ENCODE measurements around the gene TFDP2. TPM values are rescaled to one million over a fixed set of nuclear protein-coding genes. Genes with fewer than 3 reads are reported as not detected.
"Not testable (repeated sequence)": the region's sequence is repeated elsewhere in the genome, so short reads cannot be mapped to it uniquely, and the experiment has no call there.

Gene TFDP2
- polyA plus RNA-seq, 4 donors, result 55.3 to 97.3 (median 87.1) TPM

DNA sequence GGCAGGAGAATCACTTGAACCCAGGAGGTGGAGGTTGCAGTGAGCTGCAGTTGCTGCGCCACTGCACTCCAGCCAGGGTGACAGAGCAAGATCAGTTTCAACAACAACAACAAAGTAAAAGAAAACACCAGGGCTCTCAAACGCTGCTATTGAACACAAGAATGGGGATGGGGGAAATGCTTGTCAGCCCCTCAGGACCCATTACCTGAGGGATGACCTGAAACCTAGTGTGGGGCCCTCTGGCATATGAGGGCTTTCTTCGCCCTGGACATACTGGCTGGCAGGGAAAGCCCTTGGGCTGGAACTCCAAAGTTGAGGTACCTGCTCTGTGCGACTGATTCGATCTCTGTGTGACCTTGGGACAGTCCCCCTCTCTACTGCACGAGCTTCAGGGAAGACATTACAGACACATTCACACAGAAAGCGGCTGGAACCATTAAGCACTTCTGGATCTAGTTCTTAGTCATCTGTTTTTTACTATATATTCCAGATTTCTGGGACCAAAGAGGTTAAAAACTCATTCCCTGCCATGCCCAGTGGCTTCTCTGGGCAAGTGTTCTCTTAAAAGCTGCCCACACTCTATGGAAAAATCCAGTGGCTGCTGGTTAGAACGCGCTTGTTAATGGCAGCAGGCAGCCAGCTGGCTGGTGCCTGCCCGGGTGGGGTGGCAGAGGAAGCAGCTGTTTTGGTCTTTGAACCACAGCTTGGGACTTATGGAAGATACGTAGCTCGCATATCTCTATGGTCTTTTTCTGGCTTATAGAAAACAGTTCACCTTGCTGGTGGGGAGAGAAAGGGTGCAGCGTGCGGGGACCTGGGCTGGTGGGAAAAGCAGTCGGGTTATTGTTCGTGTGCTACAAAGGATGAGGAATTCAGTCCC lies 215.7 kb downstream of the TFDP2 start:
- DNase-seq (ENCODE audit: low read depth in 4 of 4, low spot score in 3 of 4), result no peak

DNA sequence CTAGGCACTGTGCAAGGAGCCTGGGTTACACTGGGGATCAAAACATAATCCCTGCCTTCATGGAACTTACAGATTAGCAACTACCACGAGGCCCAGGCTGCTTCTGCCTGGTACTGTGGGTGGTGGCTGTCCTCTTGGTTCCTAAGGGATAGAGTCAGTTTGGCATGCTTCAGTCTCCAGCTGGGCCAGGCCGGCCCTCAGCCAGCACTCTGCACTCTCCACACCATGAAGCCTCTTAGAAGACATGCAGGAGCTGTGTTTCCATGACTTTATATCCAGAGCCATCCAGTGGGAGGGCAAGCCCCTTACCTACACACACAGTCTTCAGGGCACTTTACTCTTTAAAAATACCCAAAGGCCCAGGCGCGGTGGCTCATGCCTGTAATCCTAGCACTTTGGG lies 218.5 kb downstream of the TFDP2 start:
- DNase-seq (ENCODE audit: low read depth in 4 of 4, low spot score in 3 of 4), result no peak

- no peak for DNase-seq (ENCODE audit: low read depth in 4 of 4, low spot score in 3 of 4)
These were observed 219.9 kb downstream of the TFDP2 start for GRCh38 chr3:141929341-141929995.

DNA sequence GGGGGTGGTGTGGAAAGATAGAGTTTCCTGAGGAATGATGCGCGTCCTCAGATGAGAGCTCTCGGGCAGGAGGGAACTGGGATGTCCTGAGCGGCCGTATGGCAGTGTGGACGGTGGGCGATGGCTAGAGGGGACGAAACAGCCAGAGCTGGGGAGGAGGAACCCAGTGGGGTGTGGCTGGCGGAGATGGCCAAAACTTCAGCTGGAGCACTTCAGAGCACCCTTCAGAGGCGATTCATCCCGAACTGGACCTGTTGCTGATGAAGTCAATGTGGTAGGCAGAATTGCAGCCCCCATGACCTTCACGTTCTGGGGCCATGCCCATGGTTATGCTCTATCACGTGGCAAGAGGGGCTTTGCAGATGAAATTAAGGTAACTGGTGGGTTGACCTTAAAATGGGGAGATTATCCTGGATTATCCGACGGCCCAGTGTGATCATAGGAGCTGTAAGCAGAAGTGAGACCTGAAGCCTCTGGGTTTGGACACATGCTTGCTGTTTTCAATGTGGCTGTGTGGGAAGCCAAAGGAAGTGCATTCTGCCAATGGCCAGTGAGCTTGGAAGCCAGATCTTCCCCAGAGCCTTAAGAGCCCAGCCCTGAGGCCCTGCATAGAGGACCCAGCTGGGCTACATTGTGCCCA lies 220.6 kb downstream of the TFDP2 start:
- DNase-seq (ENCODE audit: low read depth in 4 of 4, low spot score in 3 of 4), result no peak

- no peak for DNase-seq (ENCODE audit: low read depth in 4 of 4, low spot score in 3 of 4)
These were observed 222.4 kb downstream of the TFDP2 start for GRCh38 chr3:141926929-141927328.

DNA sequence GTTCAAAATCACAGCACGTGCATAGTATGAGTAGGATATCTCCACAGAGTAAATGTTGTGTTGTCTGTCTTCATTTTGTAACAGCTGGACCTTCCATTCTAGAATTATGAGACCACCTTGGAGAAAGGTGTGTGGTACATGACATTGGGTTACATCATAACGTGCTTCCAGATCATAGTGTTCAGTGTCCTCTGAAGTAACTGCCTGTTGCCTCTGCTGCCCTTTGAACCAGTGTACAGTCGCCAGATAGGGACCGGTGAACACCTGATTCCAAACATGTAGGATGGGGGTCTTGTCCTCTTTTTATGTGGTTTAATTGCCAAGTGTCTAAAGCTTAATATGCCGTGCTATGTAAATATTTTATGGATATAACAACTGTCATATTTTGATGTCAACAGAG lies 223.7 kb downstream of the TFDP2 start:
- DNase-seq (ENCODE audit: low read depth in 4 of 4, low spot score in 3 of 4), result not testable (repeated sequence)

GRCh38 chr3:141921316-141921715 lies 228.0 kb downstream of the TFDP2 start:
- no peak for DNase-seq (ENCODE audit: low read depth in 4 of 4, low spot score in 3 of 4)

GRCh38 chr3:141920701-141921100 lies 228.6 kb downstream of the TFDP2 start:
- no peak for DNase-seq (ENCODE audit: low read depth in 4 of 4, low spot score in 3 of 4)

- no peak for DNase-seq (ENCODE audit: low read depth in 4 of 4, low spot score in 3 of 4)
These were observed 233.6 kb downstream of the TFDP2 start for GRCh38 chr3:141915766-141916165.

DNA sequence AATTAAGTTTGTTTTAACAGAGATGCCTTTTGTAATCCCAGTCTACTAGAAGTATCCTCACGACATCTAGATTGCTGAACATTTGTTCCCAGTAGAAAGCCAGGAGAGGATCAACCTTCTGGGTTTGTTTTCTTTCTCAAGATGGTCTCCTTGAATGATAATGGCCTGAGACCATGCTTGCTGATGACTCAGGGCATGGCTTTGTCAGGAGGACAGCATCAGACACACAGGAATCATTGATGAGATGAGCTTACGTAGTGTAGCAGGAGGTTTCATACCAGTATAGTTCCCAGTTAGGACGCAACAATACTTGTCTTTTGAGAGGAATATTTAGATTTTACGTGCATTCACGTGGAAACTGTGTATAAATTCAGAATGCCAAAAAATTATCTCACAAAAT lies 234.3 kb downstream of the TFDP2 start:
- DNase-seq (ENCODE audit: low read depth in 4 of 4, low spot score in 3 of 4), result no peak

- DNase-seq (ENCODE audit: low read depth in 4 of 4, low spot score in 3 of 4), result no peak
These were observed 235.0 kb downstream of the TFDP2 start for GRCh38 chr3:141914311-141914710.

DNA sequence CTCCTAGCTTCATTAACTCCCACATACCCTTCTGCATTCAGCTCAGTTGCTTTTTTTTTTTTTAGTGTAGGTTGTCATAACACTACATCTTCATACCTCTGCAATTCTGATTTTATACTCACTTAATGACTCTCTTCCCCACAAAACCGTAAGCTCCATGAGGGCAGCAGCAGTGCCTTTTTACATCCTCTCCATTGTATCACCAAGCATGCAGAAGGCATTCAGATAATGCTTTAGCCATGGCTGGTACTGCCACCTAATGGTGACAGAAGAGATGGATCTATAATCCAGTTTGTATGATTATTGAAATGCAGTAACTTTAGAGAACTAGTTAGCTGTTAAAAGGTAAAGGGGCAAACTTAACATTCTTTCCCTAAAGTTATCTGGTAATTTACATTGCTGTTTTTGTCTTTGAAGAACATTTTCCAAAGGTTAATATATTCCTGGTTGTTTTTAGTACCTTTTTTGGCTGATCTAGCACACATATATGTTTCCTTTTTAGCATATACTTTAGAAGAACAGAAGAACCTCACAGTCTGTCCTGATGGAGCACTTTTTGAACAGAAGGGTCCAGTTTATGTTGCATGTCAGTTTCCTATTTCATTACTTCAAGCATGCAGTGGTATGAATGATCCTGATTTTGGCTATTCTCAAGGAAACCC lies 236.1 kb downstream of the TFDP2 start:
- DNase-seq (ENCODE audit: low read depth in 4 of 4, low spot score in 3 of 4), result no peak

GRCh38 chr3:141909986-141910385 lies 239.4 kb downstream of the TFDP2 start:
- DNase-seq (ENCODE audit: low read depth in 4 of 4, low spot score in 3 of 4), result not testable (repeated sequence)

DNA sequence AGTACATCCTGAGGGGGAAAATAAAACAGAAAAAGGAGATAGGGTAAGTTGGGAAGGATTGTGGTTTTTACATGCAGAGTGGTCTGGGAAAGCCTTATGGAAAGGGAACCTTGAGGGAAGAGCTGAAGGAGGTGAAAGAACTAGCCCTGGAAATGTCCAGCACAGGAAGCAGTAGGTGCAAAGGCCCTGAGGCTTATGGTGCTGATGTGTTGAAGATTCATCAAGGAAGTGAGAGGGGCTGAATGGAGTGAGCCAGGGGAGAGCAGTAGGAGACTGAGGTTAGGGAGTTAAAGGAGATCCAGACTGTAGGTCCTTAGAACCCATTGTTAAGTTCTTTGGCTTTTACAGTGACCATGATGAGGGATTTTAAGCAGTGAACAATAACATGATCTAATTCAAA lies 239.9 kb downstream of the TFDP2 start:
- DNase-seq (ENCODE audit: low read depth in 4 of 4, low spot score in 3 of 4), result no peak

DNA sequence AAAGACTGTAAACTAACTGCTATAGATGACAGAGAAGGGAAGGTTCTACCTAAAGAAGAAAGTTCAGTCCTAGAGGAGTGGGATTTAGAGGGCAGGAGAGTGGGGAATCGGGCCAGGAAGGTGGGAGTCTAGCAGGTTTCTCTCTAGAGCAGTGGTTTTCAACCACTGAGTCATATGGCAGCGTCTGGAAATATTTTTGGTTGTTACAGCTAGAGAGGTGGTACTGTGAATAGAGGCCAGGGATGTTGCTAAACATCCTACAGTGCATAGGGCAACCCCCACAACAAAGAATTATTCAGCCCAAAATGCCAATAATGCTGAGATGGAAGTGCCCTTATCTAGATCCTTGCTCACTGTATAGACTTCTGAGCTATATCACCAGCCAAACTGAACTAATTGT lies 244.2 kb downstream of the TFDP2 start:
- DNase-seq (ENCODE audit: low read depth in 4 of 4, low spot score in 3 of 4), result no peak

DNA sequence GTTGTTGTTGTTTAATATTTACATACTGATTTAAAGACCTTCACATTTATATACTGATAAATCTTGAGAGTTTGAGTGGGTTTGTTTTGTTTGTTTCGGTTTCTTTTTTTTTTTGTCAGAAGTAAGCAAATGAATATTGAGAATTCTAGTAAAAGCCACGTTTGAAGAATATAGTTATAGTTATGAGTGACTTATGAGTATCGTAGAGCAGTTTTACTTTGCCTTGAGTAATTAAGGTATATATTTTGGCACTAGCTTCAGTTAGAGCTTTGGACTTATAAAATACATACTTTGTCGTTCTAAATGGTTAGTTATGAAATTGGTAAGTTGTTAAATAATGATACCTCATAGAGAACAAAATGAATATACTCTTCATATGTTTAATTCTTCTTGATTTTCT lies 245.1 kb downstream of the TFDP2 start:
- DNase-seq (ENCODE audit: low read depth in 4 of 4, low spot score in 3 of 4), result no peak

DNA sequence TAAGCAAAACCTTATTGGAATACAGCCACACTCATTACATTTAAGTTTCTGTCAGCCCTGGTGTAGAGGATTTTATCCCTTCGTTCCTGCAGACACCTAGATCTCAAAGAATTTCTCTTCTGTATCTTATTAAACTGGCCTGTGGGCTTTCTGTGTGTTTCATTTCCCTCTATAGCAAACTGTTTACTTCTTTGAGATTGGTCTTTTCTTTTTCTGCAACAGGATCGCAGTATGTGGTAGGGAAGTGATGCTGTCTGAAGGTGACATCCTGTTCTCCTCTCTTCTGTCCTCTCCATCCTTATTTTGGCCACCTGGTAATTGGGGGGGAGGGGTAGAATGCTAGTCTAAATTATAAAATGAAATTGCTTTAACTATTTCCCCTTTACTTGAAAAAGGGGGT lies 247.4 kb downstream of the TFDP2 start:
- no peak for DNase-seq (ENCODE audit: low read depth in 4 of 4, low spot score in 3 of 4)

DNA sequence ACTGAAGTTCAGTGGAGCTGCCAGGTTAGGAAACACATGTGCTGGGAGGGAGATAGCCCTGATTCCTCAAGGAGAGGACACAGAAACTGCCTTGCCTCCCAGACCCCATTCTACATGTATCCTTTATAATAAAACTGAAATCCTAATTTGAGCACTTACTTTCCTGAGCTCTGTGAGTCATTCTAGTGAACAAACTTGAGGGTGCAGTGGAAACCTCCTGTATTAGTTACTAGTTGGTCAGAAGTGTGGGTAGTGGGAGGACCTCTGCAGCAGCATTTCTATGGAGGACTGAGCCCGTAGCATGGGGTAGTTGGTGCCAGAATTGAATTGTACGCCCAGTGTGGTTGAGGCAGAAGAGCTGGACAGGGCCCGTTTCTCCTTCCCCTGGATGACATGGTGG lies 249.0 kb downstream of the TFDP2 start:
- no peak for DNase-seq (ENCODE audit: low read depth in 4 of 4, low spot score in 3 of 4)

GRCh38 chr3:141898908-141899307 lies 250.4 kb downstream of the TFDP2 start:
- no peak for DNase-seq (ENCODE audit: low read depth in 4 of 4, low spot score in 3 of 4)

DNA sequence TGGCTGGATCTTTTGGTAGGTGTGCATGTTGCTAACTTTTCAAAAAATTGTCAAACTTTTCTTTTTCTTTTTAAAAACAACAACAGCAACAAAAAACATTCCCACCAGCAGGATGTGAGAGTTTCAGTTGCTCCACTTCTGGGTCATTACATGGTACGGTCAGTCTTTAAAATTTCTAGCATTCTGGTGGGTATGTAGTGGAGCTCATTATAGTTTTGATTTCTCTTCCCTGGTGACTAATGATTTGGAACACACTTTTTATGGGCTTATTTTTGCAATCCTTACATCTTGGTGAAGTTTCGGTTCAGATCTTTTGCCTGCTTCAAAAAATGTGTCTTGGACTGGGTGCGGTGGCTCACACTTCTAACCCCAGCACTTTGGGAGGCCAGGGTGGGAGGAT lies 253.6 kb downstream of the TFDP2 start:
- DNase-seq (ENCODE audit: low read depth in 4 of 4, low spot score in 3 of 4), result no peak

GRCh38 chr3:141894524-141895176 lies 254.7 kb downstream of the TFDP2 start:
- no peak for DNase-seq (ENCODE audit: low read depth in 4 of 4, low spot score in 3 of 4)

Measured in left renal pelvis (tissue), 4 donors.